ENCODE results near the gene GLCE.
A peak's percentile ranks its signal among the peaks of the same experiment; 100 is the strongest.

Gene GLCE

GRCh38 chr15:69232765-69233164, 72.3 kb downstream of the GLCE start:
- H3K27ac ChIP-seq (ENCODE audit: low read depth, low read length) = no peak overlapping the region
- peaks cover 5% of the 10 kb centered on the region; the same call in 1 of the 2 replicates for H3K36me3 ChIP-seq (ENCODE audit: control insufficient read depth, insufficient read depth, low read length)
- H3K27me3 ChIP-seq (ENCODE audit: control insufficient read depth, insufficient read depth, low read length) = no peaks in the 10 kb centered on the region
- H3K4me3 ChIP-seq (ENCODE audit: low read depth, low read length) = no peak overlapping the region
- H3K9me3 ChIP-seq (ENCODE audit: control insufficient read depth, insufficient read depth, low read length) = no peaks in the 10 kb centered on the region
- no peaks in the 10 kb centered on the region for H3K4me1 ChIP-seq (ENCODE audit: control insufficient read depth, insufficient read depth, low read length)
- no peak overlapping the region for H3K9ac ChIP-seq (ENCODE audit: low read depth, low read length)

- no peak overlapping the region for H3K9ac ChIP-seq (ENCODE audit: low read depth, low read length)
Observed at GRCh38 chr15:69234676-69235075, 74.2 kb downstream of the GLCE start.

GRCh38 chr15:69236505-69236904, 76.1 kb downstream of the GLCE start:
- H3K9me3 ChIP-seq (ENCODE audit: control insufficient read depth, insufficient read depth, low read length) = no peaks in the 10 kb centered on the region
- H3K27ac ChIP-seq (ENCODE audit: low read depth, low read length) = no peak overlapping the region
- no peak overlapping the region for H3K9ac ChIP-seq (ENCODE audit: low read depth, low read length)
- H3K36me3 ChIP-seq (ENCODE audit: control insufficient read depth, insufficient read depth, low read length) = no peaks in the 10 kb centered on the region
- no peaks in the 10 kb centered on the region for H3K4me1 ChIP-seq (ENCODE audit: control insufficient read depth, insufficient read depth, low read length)
- H3K4me3 ChIP-seq (ENCODE audit: low read depth, low read length) = no peak overlapping the region
- H3K27me3 ChIP-seq (ENCODE audit: control insufficient read depth, insufficient read depth, low read length) = no peaks in the 10 kb centered on the region

More at GRCh38 chr15:69234676-69235075, 74.2 kb downstream of the GLCE start:
- no peaks in the 10 kb centered on the region for H3K9me3 ChIP-seq (ENCODE audit: control insufficient read depth, insufficient read depth, low read length)
- no peak overlapping the region for H3K4me3 ChIP-seq (ENCODE audit: low read depth, low read length)
- H3K4me1 ChIP-seq (ENCODE audit: control insufficient read depth, insufficient read depth, low read length) = no peaks in the 10 kb centered on the region
- no peaks in the 10 kb centered on the region for H3K27me3 ChIP-seq (ENCODE audit: control insufficient read depth, insufficient read depth, low read length)
- H3K27ac ChIP-seq (ENCODE audit: low read depth, low read length) = no peak overlapping the region
- no peaks in the 10 kb centered on the region for H3K36me3 ChIP-seq (ENCODE audit: control insufficient read depth, insufficient read depth, low read length)

- no peaks in the 10 kb centered on the region for H3K4me1 ChIP-seq (ENCODE audit: control insufficient read depth, insufficient read depth, low read length)
Observed at GRCh38 chr15:69237718-69238117, 77.3 kb downstream of the GLCE start.

GRCh38 chr15:69244798-69245197, 84.4 kb downstream of the GLCE start:
- Histone ChIP-seq H3K27ac (ENCODE audit: low read depth, low read length) (no peak overlapping the region), H3K4me3 (ENCODE audit: low read depth, low read length) (no peak overlapping the region), H3K9ac (ENCODE audit: low read depth, low read length) (no peak overlapping the region), H3K27me3 (ENCODE audit: control insufficient read depth, insufficient read depth, low read length) (no peaks in the 10 kb centered on the region), H3K9me3 (ENCODE audit: control insufficient read depth, insufficient read depth, low read length) (no peaks in the 10 kb centered on the region), H3K4me1 (ENCODE audit: control insufficient read depth, insufficient read depth, low read length) (no peaks in the 10 kb centered on the region), H3K36me3 (ENCODE audit: control insufficient read depth, insufficient read depth, low read length) (no peaks in the 10 kb centered on the region)

More at GRCh38 chr15:69237718-69238117, 77.3 kb downstream of the GLCE start:
- no peaks in the 10 kb centered on the region for H3K27me3 ChIP-seq (ENCODE audit: control insufficient read depth, insufficient read depth, low read length)
- no peaks in the 10 kb centered on the region for H3K9me3 ChIP-seq (ENCODE audit: control insufficient read depth, insufficient read depth, low read length)
- H3K4me3 ChIP-seq (ENCODE audit: low read depth, low read length) = no peak overlapping the region
- H3K36me3 ChIP-seq (ENCODE audit: control insufficient read depth, insufficient read depth, low read length) = no peaks in the 10 kb centered on the region
- no peak overlapping the region for H3K9ac ChIP-seq (ENCODE audit: low read depth, low read length)
- H3K27ac ChIP-seq (ENCODE audit: low read depth, low read length) = no peak overlapping the region

- Histone ChIP-seq H3K9ac (ENCODE audit: low read depth, low read length) (no peak overlapping the region), H3K4me3 (ENCODE audit: low read depth, low read length) (no peak overlapping the region), H3K36me3 (ENCODE audit: control insufficient read depth, insufficient read depth, low read length) (0 out of 2 replicates have a peak, but pooled peaks cover 6% of the 10 kb centered on the region), H3K27ac (ENCODE audit: low read depth, low read length) (peak overlapping the region; percentile 74), H3K4me1 (ENCODE audit: control insufficient read depth, insufficient read depth, low read length) (peaks cover 4% of the 10 kb centered on the region; the same call in 1 of the 2 replicates), H3K27me3 (ENCODE audit: control insufficient read depth, insufficient read depth, low read length) (no peaks in the 10 kb centered on the region), H3K9me3 (ENCODE audit: control insufficient read depth, insufficient read depth, low read length) (no peaks in the 10 kb centered on the region)
Observed at GRCh38 chr15:69253156-69253555, 92.7 kb downstream of the GLCE start.

GRCh38 chr15:69265347-69265955, 105.0 kb downstream of the GLCE start:
- no peaks in the 10 kb centered on the region for H3K4me1 ChIP-seq (ENCODE audit: control insufficient read depth, insufficient read depth, low read length)
- no peaks in the 10 kb centered on the region for H3K27me3 ChIP-seq (ENCODE audit: control insufficient read depth, insufficient read depth, low read length)
- no peak overlapping the region for H3K9ac ChIP-seq (ENCODE audit: low read depth, low read length)
- no peak overlapping the region for H3K4me3 ChIP-seq (ENCODE audit: low read depth, low read length)
- peaks cover 26% of the 10 kb centered on the region for H3K36me3 ChIP-seq (ENCODE audit: control insufficient read depth, insufficient read depth, low read length)
- no peak overlapping the region for H3K27ac ChIP-seq (ENCODE audit: low read depth, low read length)
- H3K9me3 ChIP-seq (ENCODE audit: control insufficient read depth, insufficient read depth, low read length) = no peaks in the 10 kb centered on the region

GRCh38 chr15:69271217-69271616, 110.8 kb downstream of the GLCE start:
- no peak overlapping the region for H3K4me3 ChIP-seq (ENCODE audit: low read depth, low read length)
- H3K9ac ChIP-seq (ENCODE audit: low read depth, low read length) = no peak overlapping the region
- peak overlapping the region; percentile 15 for H3K27ac ChIP-seq (ENCODE audit: low read depth, low read length)
- peaks cover 19% of the 10 kb centered on the region for H3K4me1 ChIP-seq (ENCODE audit: control insufficient read depth, insufficient read depth, low read length)
- no peaks in the 10 kb centered on the region for H3K9me3 ChIP-seq (ENCODE audit: control insufficient read depth, insufficient read depth, low read length)
- H3K27me3 ChIP-seq (ENCODE audit: control insufficient read depth, insufficient read depth, low read length) = no peaks in the 10 kb centered on the region
- H3K36me3 ChIP-seq (ENCODE audit: control insufficient read depth, insufficient read depth, low read length) = peaks cover 14% of the 10 kb centered on the region; the same call in 1 of the 2 replicates

- no peak overlapping the region for H3K9ac ChIP-seq (ENCODE audit: low read depth, low read length)
- peak overlapping the region; percentile 32 for H3K27ac ChIP-seq (ENCODE audit: low read depth, low read length)
- no peaks in the 10 kb centered on the region for H3K27me3 ChIP-seq (ENCODE audit: control insufficient read depth, insufficient read depth, low read length)
- peaks cover 19% of the 10 kb centered on the region for H3K4me1 ChIP-seq (ENCODE audit: control insufficient read depth, insufficient read depth, low read length)
- H3K36me3 ChIP-seq (ENCODE audit: control insufficient read depth, insufficient read depth, low read length) = peaks cover 14% of the 10 kb centered on the region; the same call in 1 of the 2 replicates
- no peaks in the 10 kb centered on the region for H3K9me3 ChIP-seq (ENCODE audit: control insufficient read depth, insufficient read depth, low read length)
- H3K4me3 ChIP-seq (ENCODE audit: low read depth, low read length) = no peak overlapping the region
Observed at GRCh38 chr15:69272139-69272538, 111.7 kb downstream of the GLCE start.

GRCh38 chr15:69272891-69273290, 112.5 kb downstream of the GLCE start:
- Histone ChIP-seq H3K4me1 (ENCODE audit: control insufficient read depth, insufficient read depth, low read length) (peaks cover 19% of the 10 kb centered on the region), H3K9me3 (ENCODE audit: control insufficient read depth, insufficient read depth, low read length) (no peaks in the 10 kb centered on the region), H3K27ac (ENCODE audit: low read depth, low read length) (no peak overlapping the region), H3K4me3 (ENCODE audit: low read depth, low read length) (no peak overlapping the region), H3K27me3 (ENCODE audit: control insufficient read depth, insufficient read depth, low read length) (no peaks in the 10 kb centered on the region), H3K36me3 (ENCODE audit: control insufficient read depth, insufficient read depth, low read length) (peaks cover 14% of the 10 kb centered on the region; the same call in 1 of the 2 replicates), H3K9ac (ENCODE audit: low read depth, low read length) (no peak overlapping the region)

- Histone ChIP-seq H3K9me3 (ENCODE audit: control insufficient read depth, insufficient read depth, low read length) (no peaks in the 10 kb centered on the region), H3K27me3 (ENCODE audit: control insufficient read depth, insufficient read depth, low read length) (no peaks in the 10 kb centered on the region), H3K4me3 (ENCODE audit: low read depth, low read length) (no peak overlapping the region), H3K4me1 (ENCODE audit: control insufficient read depth, insufficient read depth, low read length) (peaks cover 19% of the 10 kb centered on the region), H3K36me3 (ENCODE audit: control insufficient read depth, insufficient read depth, low read length) (no peaks in the 10 kb centered on the region), H3K27ac (ENCODE audit: low read depth, low read length) (no peak overlapping the region), H3K9ac (ENCODE audit: low read depth, low read length) (no peak overlapping the region)
Observed at GRCh38 chr15:69275074-69275670, 114.7 kb downstream of the GLCE start.

Measured in HUES48 (cell line).